Activated CD8-positive, alpha-beta memory T cell treated with anti-CD3 and anti-CD28 coated beads for 48 hours (primary cell): ENCODE results near the gene ZFP82.

ENCODE experiments used
- DNase-seq, 3 experiments: peaks; one replicate each; pipeline ENCODE4 v3.0.0-alpha.2; 2020; ENCODE audit warnings: low read depth in 2 of 3, low spot score in 2 of 3

Gene ZFP82

GRCh38 chr19:36373638-36374156 lies 44.7 kb downstream of the ZFP82 start:
- no peak for DNase-seq

GRCh38 chr19:36371886-36372285 lies 46.6 kb downstream of the ZFP82 start:
- DNase-seq, result no peak

GRCh38 chr19:36363845-36364244 lies 54.6 kb downstream of the ZFP82 start:
- DNase-seq, result no peak
